Stimulated activated CD4-positive, alpha-beta T cell treated with anti-CD3 and anti-CD28 coated beads, Interleukin-12 subunit alpha, Interleukin-12 subunit beta, amount 100 ng/mL, for 48 hours (primary cell): ENCODE measurements around the gene CCDC78.

ENCODE experiments used
- DNase-seq, 3 donors: peaks; one replicate each; pipeline ENCODE4 v3.0.0-alpha.2; 2020; ENCODE audit warnings: low read depth in 2 of 3, low spot score in 1 of 3

CCDC78 gene

DNA sequence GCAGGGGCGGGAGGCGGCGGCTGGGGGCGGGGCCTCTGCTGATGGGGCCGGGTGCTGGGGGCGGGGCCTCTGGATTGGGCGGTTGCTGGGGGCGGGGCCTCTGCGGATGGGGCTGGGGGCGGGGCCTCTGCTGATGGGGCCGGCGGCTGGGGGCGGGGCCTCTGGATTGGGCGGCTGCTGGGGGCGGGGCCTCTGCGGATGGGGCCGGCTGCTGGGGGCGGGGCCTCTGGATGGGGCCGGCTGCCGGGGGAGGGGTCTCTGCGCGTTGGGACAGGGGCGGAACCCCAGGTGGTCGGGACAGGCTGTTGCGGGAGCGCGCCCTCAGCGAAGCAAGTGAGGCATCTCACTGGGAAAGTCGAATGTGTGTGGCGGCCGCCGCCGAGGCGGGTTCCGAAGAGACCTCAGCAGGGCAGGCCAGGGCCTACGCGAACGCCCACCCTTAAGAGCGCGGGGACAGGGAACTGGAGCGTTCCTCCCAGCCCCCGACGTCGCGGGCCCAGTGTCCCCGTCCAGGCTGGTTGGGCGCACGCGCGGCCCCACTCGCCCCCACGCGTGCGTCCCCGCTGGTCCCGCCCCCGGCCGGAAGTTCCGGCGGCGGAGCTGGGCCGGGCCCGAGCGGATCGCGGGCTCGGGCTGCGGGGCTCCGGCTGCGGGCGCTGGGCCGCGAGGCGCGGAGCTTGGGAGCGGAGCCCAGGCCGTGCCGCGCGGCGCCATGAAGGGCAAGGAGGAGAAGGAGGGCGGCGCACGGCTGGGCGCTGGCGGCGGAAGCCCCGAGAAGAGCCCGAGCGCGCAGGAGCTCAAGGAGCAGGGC is 46.2 kb downstream of the CCDC78 start, which contains the start of gene STUB1:
STUB1 (plus strand) TSS at position 597 of the 811 bp plus-strand sequence; CDS start at position 713, 116 bp downstream.
- peak; percentile 86 to 88 (median 87) for DNase-seq

- DNase-seq = peak in 2 of 3 donors; percentile 32
Observed at GRCh38 chr16:678858-679813, 47.1 kb downstream of the CCDC78 start.

- DNase-seq = no peak
Observed at GRCh38 chr16:678209-678857, 47.9 kb downstream of the CCDC78 start.

DNA sequence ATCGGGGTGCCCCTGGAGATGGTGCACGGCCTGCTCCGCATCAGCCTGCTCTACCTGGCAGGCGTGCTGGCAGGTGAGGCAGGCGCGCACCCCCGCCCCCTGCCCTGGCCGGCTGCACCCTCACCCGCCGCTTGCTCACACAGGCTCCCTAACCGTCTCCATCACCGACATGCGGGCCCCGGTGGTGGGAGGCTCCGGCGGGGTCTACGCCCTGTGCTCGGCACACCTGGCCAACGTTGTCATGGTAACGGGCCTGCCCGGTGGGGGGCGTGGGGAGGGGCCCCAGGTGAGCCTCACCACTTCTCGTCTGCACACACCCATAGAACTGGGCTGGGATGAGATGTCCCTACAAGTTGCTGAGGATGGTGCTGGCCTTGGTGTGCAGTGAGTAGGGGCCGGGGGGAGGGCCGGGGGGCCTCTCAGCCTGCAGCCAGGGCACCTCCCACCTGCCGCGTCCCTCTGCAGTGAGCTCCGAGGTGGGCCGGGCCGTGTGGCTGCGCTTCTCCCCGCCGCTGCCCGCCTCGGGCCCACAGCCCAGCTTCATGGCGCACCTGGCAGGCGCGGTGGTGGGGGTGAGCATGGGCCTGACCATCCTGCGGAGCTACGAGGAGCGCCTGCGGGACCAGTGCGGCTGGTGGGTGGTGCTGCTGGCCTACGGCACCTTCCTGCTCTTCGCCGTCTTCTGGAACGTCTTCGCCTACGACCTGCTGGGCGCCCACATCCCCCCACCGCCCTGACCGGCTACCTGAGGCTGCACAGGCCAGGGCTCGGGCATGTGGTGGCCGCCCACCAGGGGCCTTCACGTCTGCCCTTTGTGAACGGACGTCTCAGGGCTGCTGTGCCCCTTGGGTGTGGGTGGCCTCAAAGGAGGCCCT is 48.7 kb downstream of the CCDC78 start:
- no peak for DNase-seq

- DNase-seq = no peak
Observed at GRCh38 chr16:676913-677312, 49.3 kb downstream of the CCDC78 start.

DNA sequence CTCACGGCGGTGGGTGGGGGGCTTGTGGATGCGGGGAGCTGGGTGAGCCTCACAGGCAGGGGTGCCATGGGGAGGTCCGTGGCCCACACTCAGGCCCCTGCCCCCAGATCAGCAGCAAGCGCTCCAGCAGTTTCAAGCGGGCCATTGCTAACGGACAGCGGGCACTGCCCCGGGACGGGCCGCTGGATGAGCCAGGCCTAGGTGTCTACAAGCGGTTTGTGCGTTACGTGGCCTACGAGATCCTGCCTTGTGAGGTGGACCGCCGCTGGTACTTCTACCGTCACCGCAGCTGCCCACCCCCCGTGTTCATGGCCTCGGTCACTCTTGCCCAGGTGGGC is 49.7 kb downstream of the CCDC78 start:
- no peak for DNase-seq

GRCh38 chr16:675884-676564 is 50.2 kb downstream of the CCDC78 start:
- no peak for DNase-seq

GRCh38 chr16:674968-675883 is 51.0 kb downstream of the CCDC78 start, which contains the start of gene RHBDL1:
TSS of gene RHBDL1 (plus strand) at chr16:675671. CDS start at chr16:675791, 120 bp downstream.
- DNase-seq = no peak

DNA sequence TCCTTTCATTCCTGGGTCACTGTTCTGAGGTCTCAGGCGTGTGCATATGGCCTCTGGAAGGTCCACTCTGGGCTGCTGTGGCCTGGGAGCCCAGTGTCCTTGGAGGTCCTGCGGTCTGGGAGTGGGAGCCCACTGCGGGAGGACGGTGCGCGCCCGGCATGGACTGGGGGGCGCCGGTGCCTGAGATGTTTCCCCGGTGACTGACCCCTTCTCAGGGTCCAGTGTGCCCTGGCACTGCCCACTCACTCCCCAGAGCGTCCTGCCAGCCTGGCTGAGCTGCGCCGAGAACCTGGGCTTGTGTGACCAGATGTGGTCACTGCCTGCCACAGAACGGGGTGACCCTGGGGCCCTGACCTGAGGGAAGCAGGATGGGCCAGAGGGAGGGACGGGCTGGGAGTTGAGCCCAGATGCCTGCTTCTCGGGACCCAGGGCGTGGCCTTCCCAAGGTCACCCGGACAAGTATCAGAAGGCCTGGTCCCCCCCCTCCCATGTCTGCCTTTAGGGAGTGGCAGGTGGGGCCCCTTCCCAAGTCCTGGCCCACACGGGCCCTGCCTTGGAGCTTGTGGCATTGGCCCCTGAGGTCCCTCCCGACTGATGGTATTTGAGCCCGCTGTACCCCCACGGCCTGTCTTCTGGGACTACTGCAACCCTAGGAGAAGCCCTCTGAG is 51.9 kb downstream of the CCDC78 start:
- no peak for DNase-seq

DNA sequence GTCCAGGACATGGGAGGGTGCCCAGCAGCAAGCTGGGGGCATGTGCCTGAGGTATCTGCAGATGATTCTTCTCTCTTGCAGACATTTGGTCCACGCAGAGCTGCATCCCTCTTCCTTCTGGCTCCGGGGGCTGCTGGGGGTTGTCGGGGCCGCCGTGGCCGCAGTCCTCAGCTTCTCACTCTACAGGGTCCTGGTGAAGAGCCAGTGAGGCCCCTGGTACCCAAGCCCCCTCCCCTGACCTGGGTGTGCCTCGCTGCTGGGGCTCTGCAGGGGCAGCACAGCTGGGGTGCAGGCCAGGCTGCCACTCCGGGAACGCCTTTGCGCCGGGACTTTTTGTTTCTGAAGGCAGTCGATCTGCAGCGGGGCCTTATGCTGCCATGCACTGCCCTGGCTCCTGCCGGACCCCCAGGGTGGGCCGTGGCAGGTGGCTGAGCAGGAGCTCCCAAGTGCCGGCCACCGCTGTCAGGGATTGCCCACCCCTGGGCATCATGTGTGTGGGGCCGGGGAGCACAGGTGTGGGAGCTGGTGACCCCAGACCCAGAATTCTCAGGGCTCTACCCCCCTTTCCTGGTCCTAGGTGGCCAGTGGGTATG is 52.7 kb downstream of the CCDC78 start:
- DNase-seq = no peak

DNA sequence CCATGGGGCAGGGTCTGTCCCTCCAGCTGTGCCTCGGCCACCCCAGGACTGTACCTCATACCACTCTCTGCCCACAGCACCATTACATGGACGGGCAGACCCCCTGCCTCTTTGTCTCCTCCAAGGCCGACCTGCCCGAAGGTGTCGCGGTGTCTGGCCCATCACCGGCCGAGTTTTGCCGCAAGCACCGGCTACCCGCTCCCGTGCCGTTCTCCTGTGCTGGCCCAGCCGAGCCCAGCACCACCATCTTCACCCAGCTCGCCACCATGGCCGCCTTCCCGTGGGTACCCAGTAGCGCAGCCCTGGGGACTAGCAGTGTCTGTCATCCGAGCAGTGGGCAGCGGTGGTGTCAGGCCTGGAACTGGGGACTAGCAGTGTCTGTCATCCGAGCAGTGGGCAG is 53.4 kb downstream of the CCDC78 start:
- no peak for DNase-seq
